GM19328 (cell line): ENCODE measurements around the gene FAM219B.

Experiments used
- ATAC-seq: cut with Tn5 transposase; IDR thresholded peaks from one replicate; pipeline ENCODE4 v1.9.1; 2021; ENCODE audit warnings: mild to moderate bottlenecking, moderate library complexity; ENCODE audit not compliant: unreplicated experiment

The FAM219B gene

DNA sequence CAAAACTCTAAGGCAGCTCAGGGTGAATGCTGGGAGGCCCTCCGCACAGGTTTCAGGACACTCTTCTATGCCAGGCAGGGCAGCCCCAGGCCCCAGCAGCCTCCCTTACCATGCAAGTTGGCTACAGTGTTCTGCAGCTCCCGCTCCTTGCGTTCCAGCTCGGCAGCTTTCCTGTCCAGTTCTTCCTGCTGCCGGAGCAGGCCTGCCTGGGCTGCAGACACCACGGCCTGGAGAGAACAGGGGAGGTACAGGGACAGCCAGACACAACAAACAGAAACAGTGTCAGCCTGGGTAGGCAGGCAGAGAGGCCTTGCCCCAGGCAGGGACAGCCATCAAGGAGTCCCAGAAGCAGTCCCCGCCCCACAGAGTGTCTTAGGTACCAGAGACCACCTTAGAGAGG is 54.7 kb downstream of the FAM219B start:
- no peak for ATAC-seq

DNA sequence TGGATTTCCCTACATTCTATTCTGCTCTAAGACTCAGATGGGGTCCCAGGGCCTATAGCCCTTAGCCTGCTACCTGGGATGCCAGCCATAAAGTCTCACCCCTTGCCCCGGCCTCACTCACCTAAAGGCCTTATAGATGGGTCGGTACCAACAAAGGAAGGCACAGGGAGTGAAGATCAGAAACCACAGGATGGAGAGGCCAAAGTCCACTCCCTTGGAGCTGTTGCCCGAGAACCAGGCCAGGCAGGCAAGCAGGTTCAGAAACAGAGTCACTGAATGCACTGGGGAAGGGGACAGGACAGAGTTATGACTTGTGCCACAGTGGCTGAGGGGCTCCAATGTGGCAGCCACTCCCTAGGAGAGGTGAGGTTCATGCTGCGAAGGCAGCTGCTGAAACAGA is 56.3 kb downstream of the FAM219B start:
- no peak for ATAC-seq
